ENCODE results near the gene CDH13. TPM values are rescaled to one million over a fixed set of nuclear protein-coding genes. Genes with fewer than 3 reads are reported as not detected.

CDH13 gene
- total RNA-seq, 1 experiment from 2014 or later = 2.1 TPM

DNA sequence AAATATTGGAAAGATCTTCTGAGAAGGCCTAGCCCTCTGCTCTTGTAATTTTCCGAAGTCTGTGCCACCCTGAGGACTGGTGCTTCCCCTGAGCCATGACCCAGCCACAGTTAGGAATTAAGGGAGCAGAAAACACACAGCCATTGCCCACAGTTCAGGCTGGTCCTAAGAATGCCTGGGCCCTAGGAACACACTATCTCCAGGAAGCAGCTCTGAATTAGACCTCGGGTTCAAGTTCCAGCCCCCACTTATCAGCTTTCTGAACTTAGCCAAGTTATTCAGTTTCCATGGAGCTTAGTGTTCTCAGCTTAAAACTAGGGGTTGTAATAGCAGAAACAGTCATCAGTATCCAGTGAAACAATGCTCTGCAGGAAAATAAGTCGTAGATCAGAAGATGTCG, 56.0 kb downstream of the CDH13 start:
- ChIA-PET POLR2A (ENCODE audit: low non-redundant PET) (no interaction called here), CTCF (no interaction called here)
- Histone ChIP-seq H3K9me3 (ENCODE audit: low read depth, low read length, poor library complexity, severe bottlenecking) (no peaks in the 10 kb centered on the region), H3K27me3 (replicated peaks; ENCODE audit: insufficient read depth, low read depth, low read length, poor library complexity) (peaks cover 28% of the 10 kb centered on the region), H3K4me3 (ENCODE audit: low read depth, low read length, poor library complexity, severe bottlenecking) (no peak overlapping the region), H3K4me1 (ENCODE audit: insufficient read depth, low read length, poor library complexity, severe bottlenecking) (no peaks in the 10 kb centered on the region), H3K27ac (ENCODE audit: low read depth, low read length, poor library complexity, severe bottlenecking) (no peak overlapping the region), H3K36me3 (ENCODE audit: insufficient read depth, low read length, poor library complexity, severe bottlenecking) (no peaks in the 10 kb centered on the region)
- DNase-seq (ENCODE audit: low spot score) = no peak
- TF ChIP-seq, protein P1, sequence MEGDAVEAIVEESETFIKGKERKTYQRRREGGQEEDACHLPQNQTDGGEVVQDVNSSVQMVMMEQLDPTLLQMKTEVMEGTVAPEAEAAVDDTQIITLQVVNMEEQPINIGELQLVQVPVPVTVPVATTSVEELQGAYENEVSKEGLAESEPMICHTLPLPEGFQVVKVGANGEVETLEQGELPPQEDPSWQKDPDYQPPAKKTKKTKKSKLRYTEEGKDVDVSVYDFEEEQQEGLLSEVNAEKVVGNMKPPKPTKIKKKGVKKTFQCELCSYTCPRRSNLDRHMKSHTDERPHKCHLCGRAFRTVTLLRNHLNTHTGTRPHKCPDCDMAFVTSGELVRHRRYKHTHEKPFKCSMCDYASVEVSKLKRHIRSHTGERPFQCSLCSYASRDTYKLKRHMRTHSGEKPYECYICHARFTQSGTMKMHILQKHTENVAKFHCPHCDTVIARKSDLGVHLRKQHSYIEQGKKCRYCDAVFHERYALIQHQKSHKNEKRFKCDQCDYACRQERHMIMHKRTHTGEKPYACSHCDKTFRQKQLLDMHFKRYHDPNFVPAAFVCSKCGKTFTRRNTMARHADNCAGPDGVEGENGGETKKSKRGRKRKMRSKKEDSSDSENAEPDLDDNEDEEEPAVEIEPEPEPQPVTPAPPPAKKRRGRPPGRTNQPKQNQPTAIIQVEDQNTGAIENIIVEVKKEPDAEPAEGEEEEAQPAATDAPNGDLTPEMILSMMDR (conservative IDR thresholded peaks at IDR 0.05; ENCODE audit: low read depth, low read length) = no peak
- TF ChIP-seq EZH2 (IDR thresholded peaks at IDR 0.05; ENCODE audit: borderline replicate concordance, low read depth, low read length, poor library complexity, severe bottlenecking) = no peak
- BruUV-seq (replicated peaks) = no TSS peak
- intact Hi-C loops (cut with micrococcal nuclease; ENCODE audit: unreplicated experiment) = no loop called here

DNA sequence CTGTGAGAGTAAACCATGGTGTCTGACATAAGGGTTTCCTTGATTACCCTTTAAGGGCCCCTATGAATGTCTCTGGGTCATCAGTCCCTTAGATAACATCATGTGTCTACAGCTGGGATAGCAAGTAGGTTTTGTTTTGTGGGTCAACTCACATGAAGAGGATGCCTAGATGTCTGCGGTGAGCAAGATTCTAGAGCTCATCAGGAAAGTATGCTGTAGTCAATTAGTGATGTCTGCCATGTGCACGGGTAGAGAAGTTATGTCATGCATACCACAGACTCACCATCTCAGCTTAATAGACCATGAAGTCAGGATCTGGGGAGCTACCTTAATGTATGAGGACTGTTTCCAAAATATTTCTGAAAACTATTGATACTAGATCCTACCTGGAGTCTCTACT, 57.5 kb downstream of the CDH13 start:
- CTCF ChIA-PET = no interaction called here
- no peaks in the 10 kb centered on the region for H3K36me3 ChIP-seq (ENCODE audit: insufficient read depth, low read length, poor library complexity, severe bottlenecking)
- peaks cover 17% of the 10 kb centered on the region for H3K27me3 ChIP-seq (replicated peaks; ENCODE audit: insufficient read depth, low read depth, low read length, poor library complexity)
- no peaks in the 10 kb centered on the region for H3K9me3 ChIP-seq (ENCODE audit: low read depth, low read length, poor library complexity, severe bottlenecking)
- TF ChIP-seq EZH2 (IDR thresholded peaks at IDR 0.05; ENCODE audit: borderline replicate concordance, low read depth, low read length, poor library complexity, severe bottlenecking) = no peak
- TF ChIP-seq, protein P1 (conservative IDR thresholded peaks at IDR 0.05; ENCODE audit: low read depth, low read length) = no peak
- no peaks in the 10 kb centered on the region for H3K4me1 ChIP-seq (ENCODE audit: insufficient read depth, low read length, poor library complexity, severe bottlenecking)
- POLR2A ChIA-PET (ENCODE audit: low non-redundant PET) = no interaction called here
- intact Hi-C loops (cut with micrococcal nuclease; ENCODE audit: unreplicated experiment) = no loop called here
- BruUV-seq (replicated peaks) = no TSS peak
- DNase-seq (ENCODE audit: low spot score) = no peak
- no peak overlapping the region for H3K27ac ChIP-seq (ENCODE audit: low read depth, low read length, poor library complexity, severe bottlenecking)
- no peak overlapping the region for H3K4me3 ChIP-seq (ENCODE audit: low read depth, low read length, poor library complexity, severe bottlenecking)

DNA sequence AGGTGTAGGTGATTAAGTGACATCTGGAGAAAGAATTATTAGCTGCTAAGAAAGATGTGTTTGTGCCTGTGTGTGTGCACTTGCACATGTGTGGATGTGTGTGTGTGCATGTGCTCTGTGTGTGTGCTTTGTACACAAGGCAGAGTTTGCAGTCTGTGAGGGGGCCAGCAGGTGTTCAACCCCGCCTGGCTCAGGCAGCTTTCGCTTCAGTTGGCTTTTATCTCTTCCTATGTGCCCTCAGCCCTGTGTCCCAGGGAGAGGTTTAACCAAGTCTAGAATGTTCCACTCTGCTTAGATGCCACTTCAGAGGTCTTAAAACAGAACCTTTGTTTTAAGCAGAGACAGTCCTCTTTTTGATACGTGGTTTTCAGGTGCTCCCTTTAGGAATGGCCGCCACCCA, 58.8 kb downstream of the CDH13 start:
- no TSS peak for BruUV-seq (replicated peaks)
- Histone ChIP-seq H3K9me3 (ENCODE audit: low read depth, low read length, poor library complexity, severe bottlenecking) (no peaks in the 10 kb centered on the region), H3K36me3 (ENCODE audit: insufficient read depth, low read length, poor library complexity, severe bottlenecking) (no peaks in the 10 kb centered on the region), H3K4me1 (ENCODE audit: insufficient read depth, low read length, poor library complexity, severe bottlenecking) (no peaks in the 10 kb centered on the region), H3K27ac (ENCODE audit: low read depth, low read length, poor library complexity, severe bottlenecking) (no peak overlapping the region), H3K27me3 (replicated peaks; ENCODE audit: insufficient read depth, low read depth, low read length, poor library complexity) (peaks cover 17% of the 10 kb centered on the region), H3K4me3 (ENCODE audit: low read depth, low read length, poor library complexity, severe bottlenecking) (no peak overlapping the region)
- TF ChIP-seq, protein P1 (conservative IDR thresholded peaks at IDR 0.05; ENCODE audit: low read depth, low read length) = no peak
- no peak for TF ChIP-seq EZH2 (IDR thresholded peaks at IDR 0.05; ENCODE audit: borderline replicate concordance, low read depth, low read length, poor library complexity, severe bottlenecking)
- POLR2A ChIA-PET (ENCODE audit: low non-redundant PET) = interaction anchor here (0.6 kb wide), 1 partner anchor 376 kb away, joined by 3 read pairs; no protein-coding TSS in a partner anchor
- DNase-seq (ENCODE audit: low spot score) = no peak
- intact Hi-C loops (cut with micrococcal nuclease; ENCODE audit: unreplicated experiment) = no loop called here
- CTCF ChIA-PET = no interaction called here

Data from A673 (cell line).